ENCODE data around the gene DCC.

DCC gene

DNA sequence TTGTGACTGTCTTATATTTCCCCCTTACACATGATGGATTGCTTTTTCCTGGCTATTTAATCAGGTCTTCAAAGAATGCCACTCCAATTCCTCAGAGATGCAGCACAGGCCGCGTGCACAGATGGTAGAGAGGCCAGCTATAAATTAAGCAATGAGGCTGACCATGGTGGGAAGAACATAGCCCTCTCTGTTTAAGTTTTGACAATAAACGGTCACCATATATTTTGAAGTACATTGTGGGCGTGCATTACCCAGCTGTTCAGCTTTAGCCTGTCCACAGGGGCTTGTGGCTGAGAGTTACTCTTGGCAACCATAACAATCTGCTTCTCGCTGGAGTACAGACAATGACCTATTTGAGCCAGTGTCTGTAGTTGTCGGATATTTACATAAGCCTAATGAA, 730.8 kb downstream of the DCC start:
- H3K9me3 ChIP-seq (ENCODE audit: insufficient read depth, low read depth, low read length), result no peaks in the 10 kb centered on the region
- TF ChIP-seq CTCF (conservative IDR thresholded peaks at IDR 0.05; ENCODE audit: low read length), result no peak
- no peak for TF ChIP-seq EZH2phosphoT487 (IDR thresholded peaks at IDR 0.05; ENCODE audit: borderline replicate concordance)
- no peaks in the 10 kb centered on the region for H3K27me3 ChIP-seq (ENCODE audit: insufficient read depth, low read length, poor library complexity, severe bottlenecking)
- H3K4me3 ChIP-seq (ENCODE audit: low read length, poor library complexity, severe bottlenecking), result no peak overlapping the region
- no peaks in the 10 kb centered on the region for H3K4me1 ChIP-seq (ENCODE audit: insufficient read depth, low read length, poor library complexity, severe bottlenecking)
- no peaks in the 10 kb centered on the region for H3K79me2 ChIP-seq (ENCODE audit: insufficient read depth, low read length)
- H3F3A ChIP-seq (ENCODE audit: low read depth), result no peaks in the 10 kb centered on the region
- H4K20me1 ChIP-seq (ENCODE audit: insufficient read depth, low read length, poor library complexity, severe bottlenecking), result no peaks in the 10 kb centered on the region
- no peaks in the 10 kb centered on the region for H3K36me3 ChIP-seq (ENCODE audit: insufficient read depth, low read length)
- no peak overlapping the region for H3K9ac ChIP-seq (ENCODE audit: low read depth, low read length, poor library complexity, severe bottlenecking)
- H3K4me2 ChIP-seq (ENCODE audit: low read depth, low read length, poor library complexity, severe bottlenecking), result no peak overlapping the region
- H3K9me2 ChIP-seq (replicated peaks; ENCODE audit: low read depth, low read length), result no peaks in the 10 kb centered on the region
- H2AFZ ChIP-seq (ENCODE audit: low read length), result no peak overlapping the region

- Histone ChIP-seq H2AFZ (ENCODE audit: low read length) (no peak overlapping the region), H3K79me2 (ENCODE audit: insufficient read depth, low read length) (no peaks in the 10 kb centered on the region), H3F3A (ENCODE audit: low read depth) (no peaks in the 10 kb centered on the region), H3K4me3 (ENCODE audit: low read length, poor library complexity, severe bottlenecking) (no peak overlapping the region), H3K4me2 (ENCODE audit: low read depth, low read length, poor library complexity, severe bottlenecking) (no peak overlapping the region), H3K27me3 (ENCODE audit: insufficient read depth, low read length, poor library complexity, severe bottlenecking) (no peaks in the 10 kb centered on the region), H4K20me1 (ENCODE audit: insufficient read depth, low read length, poor library complexity, severe bottlenecking) (no peaks in the 10 kb centered on the region), H3K9me3 (ENCODE audit: insufficient read depth, low read depth, low read length) (no peaks in the 10 kb centered on the region), H3K9ac (ENCODE audit: low read depth, low read length, poor library complexity, severe bottlenecking) (no peak overlapping the region), H3K4me1 (ENCODE audit: insufficient read depth, low read length, poor library complexity, severe bottlenecking) (no peaks in the 10 kb centered on the region), H3K9me2 (replicated peaks; ENCODE audit: low read depth, low read length) (no peaks in the 10 kb centered on the region), H3K36me3 (ENCODE audit: insufficient read depth, low read length) (no peaks in the 10 kb centered on the region)
- TF ChIP-seq CTCF (conservative IDR thresholded peaks at IDR 0.05; ENCODE audit: low read length) (no peak), EZH2phosphoT487 (IDR thresholded peaks at IDR 0.05; ENCODE audit: borderline replicate concordance) (no peak)
These were observed 740.7 kb downstream of the DCC start for GRCh38 chr18:53080687-53081086.

DNA sequence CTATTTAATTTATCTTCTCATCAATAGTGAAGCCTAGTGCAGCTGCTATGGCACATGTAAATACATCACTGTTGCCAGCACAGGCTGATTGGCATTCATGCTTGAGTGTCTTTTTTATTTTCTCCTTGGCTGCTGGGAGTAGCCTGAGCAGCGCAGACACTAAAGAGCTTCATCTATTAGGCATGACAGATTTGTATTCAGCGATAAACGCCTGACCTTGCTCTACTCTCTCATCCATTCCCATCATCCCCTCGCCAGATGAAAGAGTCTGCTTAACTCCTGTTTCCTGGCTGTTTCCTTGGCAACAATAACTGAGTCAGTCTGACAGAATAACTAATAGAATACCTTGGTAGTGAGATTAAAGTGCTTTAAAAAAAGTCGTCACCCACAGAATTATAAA, 753.6 kb downstream of the DCC start:
- Histone ChIP-seq H3K4me3 (ENCODE audit: low read length, poor library complexity, severe bottlenecking) (no peak overlapping the region), H3K36me3 (ENCODE audit: insufficient read depth, low read length) (no peaks in the 10 kb centered on the region), H3F3A (ENCODE audit: low read depth) (no peaks in the 10 kb centered on the region), H2AFZ (ENCODE audit: low read length) (no peak overlapping the region), H3K79me2 (ENCODE audit: insufficient read depth, low read length) (no peaks in the 10 kb centered on the region), H3K9me3 (ENCODE audit: insufficient read depth, low read depth, low read length) (no peaks in the 10 kb centered on the region), H3K27me3 (ENCODE audit: insufficient read depth, low read length, poor library complexity, severe bottlenecking) (no peaks in the 10 kb centered on the region), H3K9ac (ENCODE audit: low read depth, low read length, poor library complexity, severe bottlenecking) (no peak overlapping the region), H4K20me1 (ENCODE audit: insufficient read depth, low read length, poor library complexity, severe bottlenecking) (no peaks in the 10 kb centered on the region), H3K9me2 (replicated peaks; ENCODE audit: low read depth, low read length) (no peaks in the 10 kb centered on the region), H3K4me2 (ENCODE audit: low read depth, low read length, poor library complexity, severe bottlenecking) (no peak overlapping the region), H3K4me1 (ENCODE audit: insufficient read depth, low read length, poor library complexity, severe bottlenecking) (no peaks in the 10 kb centered on the region)
- TF ChIP-seq EZH2phosphoT487 (IDR thresholded peaks at IDR 0.05; ENCODE audit: borderline replicate concordance), result no peak
- no peak for TF ChIP-seq CTCF (conservative IDR thresholded peaks at IDR 0.05; ENCODE audit: low read length)

All from Loucy (cell line).